Vagina (tissue), 2 donors: ENCODE results near the gene MFAP5.

Source experiments
- POLR2A ChIP-seq, 2 donors: fragments of 450-650 bp; IDR thresholded peaks; one replicate each; pipeline ENCODE4 v1.6.1; 2017; ENCODE audit warnings: antibody characterized with exemption in 2 of 2, mild to moderate bottlenecking in 2 of 2, moderate library complexity in 2 of 2
- TF ChIP-seq, protein P1 (sequence below), 3 experiments: fragments of 450-650 bp in 2 of 3; fragments of 200-600 bp in 1 of 3; sonication (generic) in 1 of 3; IDR thresholded peaks; one replicate each; pipeline ENCODE4 v1.5.1; 2017 to 2019; ENCODE audit warnings: antibody characterized with exemption in 3 of 3, mild to moderate bottlenecking in 2 of 3, moderate library complexity in 2 of 3

- TF ChIP-seq, protein P1, sequence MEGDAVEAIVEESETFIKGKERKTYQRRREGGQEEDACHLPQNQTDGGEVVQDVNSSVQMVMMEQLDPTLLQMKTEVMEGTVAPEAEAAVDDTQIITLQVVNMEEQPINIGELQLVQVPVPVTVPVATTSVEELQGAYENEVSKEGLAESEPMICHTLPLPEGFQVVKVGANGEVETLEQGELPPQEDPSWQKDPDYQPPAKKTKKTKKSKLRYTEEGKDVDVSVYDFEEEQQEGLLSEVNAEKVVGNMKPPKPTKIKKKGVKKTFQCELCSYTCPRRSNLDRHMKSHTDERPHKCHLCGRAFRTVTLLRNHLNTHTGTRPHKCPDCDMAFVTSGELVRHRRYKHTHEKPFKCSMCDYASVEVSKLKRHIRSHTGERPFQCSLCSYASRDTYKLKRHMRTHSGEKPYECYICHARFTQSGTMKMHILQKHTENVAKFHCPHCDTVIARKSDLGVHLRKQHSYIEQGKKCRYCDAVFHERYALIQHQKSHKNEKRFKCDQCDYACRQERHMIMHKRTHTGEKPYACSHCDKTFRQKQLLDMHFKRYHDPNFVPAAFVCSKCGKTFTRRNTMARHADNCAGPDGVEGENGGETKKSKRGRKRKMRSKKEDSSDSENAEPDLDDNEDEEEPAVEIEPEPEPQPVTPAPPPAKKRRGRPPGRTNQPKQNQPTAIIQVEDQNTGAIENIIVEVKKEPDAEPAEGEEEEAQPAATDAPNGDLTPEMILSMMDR (IDR thresholded peaks at IDR 0.05): no peak
- TF ChIP-seq POLR2A (IDR thresholded peaks at IDR 0.05): no peak
These were observed 16.1 kb upstream of the MFAP5 start for GRCh38 chr12:8678661-8679111.
